ENCODE results near the gene OMG. TPM values are rescaled to one million over a fixed set of nuclear protein-coding genes. Genes with fewer than 3 reads are reported as not detected.

The OMG gene
- total RNA-seq, 1 experiment from 2014 or later, result not detected

DNA sequence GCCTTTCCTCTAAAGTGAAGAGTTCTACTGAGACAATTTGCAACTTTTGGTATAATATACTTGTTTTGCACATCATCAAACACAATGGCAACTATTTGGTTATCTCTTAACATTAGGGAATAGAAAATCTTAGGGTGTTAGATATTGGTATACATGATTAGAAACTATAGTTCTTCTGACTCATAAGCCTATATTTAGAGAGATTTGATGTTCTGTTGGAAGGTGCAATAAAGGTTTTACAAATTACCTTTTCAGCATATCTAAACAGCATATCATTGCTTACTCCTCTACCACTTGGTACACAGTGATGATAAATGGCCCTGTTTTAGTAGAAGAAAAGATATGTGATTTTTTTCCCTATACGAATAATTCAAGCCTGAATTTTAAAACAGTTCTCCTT is 10.6 kb upstream of the OMG start:
- no peaks in the 10 kb centered on the region for H3K9me2 ChIP-seq (ENCODE audit: insufficient read depth)
- H4K20me1 ChIP-seq (ENCODE audit: insufficient read depth), result no peaks in the 10 kb centered on the region
- H3K79me2 ChIP-seq (ENCODE audit: insufficient read depth, low read length), result no peaks in the 10 kb centered on the region
- no peaks in the 10 kb centered on the region for H3K4me1 ChIP-seq (ENCODE audit: control insufficient read depth in 1 of 2, insufficient read depth in 2 of 2, low read length in 2 of 2)
- POLR2A ChIA-PET, result no interaction called here
- no peaks in the 10 kb centered on the region for H3K9me3 ChIP-seq (ENCODE audit: control insufficient read depth in 1 of 2, insufficient read depth in 1 of 2, low read depth in 1 of 2, low read length in 2 of 2)
- no peaks in the 10 kb centered on the region; a peak in 1 of 4 replicates for H3K36me3 ChIP-seq (ENCODE audit: control insufficient read depth in 1 of 2, insufficient read depth in 2 of 2, low read length in 2 of 2)
- RAD21 ChIA-PET (ENCODE audit: low non-redundant PET in 1 of 2, low total read pairs in 2 of 2, uncharacterized antibody in 2 of 2, unreplicated experiment in 2 of 2), result no interaction called here
- H3K4me2 ChIP-seq (ENCODE audit: low read length), result no peak overlapping the region
- CTCF ChIA-PET, result no interaction called here
- ATAC-seq (no peak), DNase-seq (ENCODE audit: low read depth, low spot score) (no peak)
- no peaks in the 10 kb centered on the region for H3K27me3 ChIP-seq (ENCODE audit: insufficient read depth, low read length)
- intact Hi-C loops (cut with micrococcal nuclease), result no loop called here
- H3K4me3 ChIP-seq (replicated peaks in 1 of 2; ENCODE audit: low read depth in 1 of 2, low read length in 2 of 2), result no peak overlapping the region
- no peak overlapping the region for H2AFZ ChIP-seq (ENCODE audit: low read depth, low read length, poor library complexity, severe bottlenecking)
- BruUV-seq (replicated peaks), result no TSS peak
- TF ChIP-seq SP1 (IDR thresholded peaks at IDR 0.05; ENCODE audit: low read depth), result no peak
- no peak for TF ChIP-seq CEBPB (IDR thresholded peaks at IDR 0.05; ENCODE audit: low read depth)
- TF ChIP-seq MAX (IDR thresholded peaks at IDR 0.05), result no peak
- TF ChIP-seq RAD21 (IDR thresholded peaks at IDR 0.05; ENCODE audit: low read depth), result no peak
- no peak for TF ChIP-seq YY1 (IDR thresholded peaks at IDR 0.05; ENCODE audit: extremely low read depth, insufficient replicate concordance, low read depth, low read length)
- no peak for TF ChIP-seq SRF (IDR thresholded peaks at IDR 0.05; ENCODE audit: low read depth)
- no peak for TF ChIP-seq ZFX (IDR thresholded peaks at IDR 0.05)
- TF ChIP-seq POLR2A (IDR thresholded peaks at IDR 0.05; ENCODE audit: borderline replicate concordance, extremely low read depth, insufficient read depth, insufficient read length), result no peak
- TF ChIP-seq, protein P1, sequence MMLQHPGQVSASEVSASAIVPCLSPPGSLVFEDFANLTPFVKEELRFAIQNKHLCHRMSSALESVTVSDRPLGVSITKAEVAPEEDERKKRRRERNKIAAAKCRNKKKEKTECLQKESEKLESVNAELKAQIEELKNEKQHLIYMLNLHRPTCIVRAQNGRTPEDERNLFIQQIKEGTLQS (IDR thresholded peaks at IDR 0.05), result no peak
- no peak for TF ChIP-seq JUND (IDR thresholded peaks at IDR 0.05)
- no peak overlapping the region for H3K9ac ChIP-seq (ENCODE audit: low read length)
- no peak overlapping the region for H3K27ac ChIP-seq (ENCODE audit: low read depth, low read length)

- Histone ChIP-seq H3K9me3 (ENCODE audit: control insufficient read depth in 1 of 2, insufficient read depth in 1 of 2, low read depth in 1 of 2, low read length in 2 of 2) (no peaks in the 10 kb centered on the region), H3K9ac (ENCODE audit: low read length) (no peak overlapping the region), H3K79me2 (ENCODE audit: insufficient read depth, low read length) (no peaks in the 10 kb centered on the region), H3K36me3 (ENCODE audit: control insufficient read depth in 1 of 2, insufficient read depth in 2 of 2, low read length in 2 of 2) (no peaks in the 10 kb centered on the region), H3K4me1 (ENCODE audit: control insufficient read depth in 1 of 2, insufficient read depth in 2 of 2, low read length in 2 of 2) (no peaks in the 10 kb centered on the region), H2AFZ (ENCODE audit: low read depth, low read length, poor library complexity, severe bottlenecking) (no peak overlapping the region), H3K27ac (ENCODE audit: low read depth, low read length) (no peak overlapping the region), H3K9me2 (ENCODE audit: insufficient read depth) (no peaks in the 10 kb centered on the region), H3K27me3 (ENCODE audit: insufficient read depth, low read length) (no peaks in the 10 kb centered on the region), H4K20me1 (ENCODE audit: insufficient read depth) (no peaks in the 10 kb centered on the region; the same call in 1 of the 2 replicates), H3K4me2 (ENCODE audit: low read length) (no peak overlapping the region), H3K4me3 (replicated peaks in 1 of 2; ENCODE audit: low read depth in 1 of 2, low read length in 2 of 2) (no peak overlapping the region)
- no peak for DNase-seq (ENCODE audit: low read depth, low spot score)
- TF ChIP-seq ZNF274 (IDR thresholded peaks at IDR 0.05; ENCODE audit: low read depth, low read length) (no peak), CEBPB (IDR thresholded peaks at IDR 0.05; ENCODE audit: low read depth) (no peak), SRF (IDR thresholded peaks at IDR 0.05; ENCODE audit: low read depth) (no peak), EGR1 (IDR thresholded peaks at IDR 0.05; ENCODE audit: low read depth) (no peak), TCF7L2 (IDR thresholded peaks at IDR 0.05; ENCODE audit: borderline replicate concordance, extremely low read depth, insufficient read depth, insufficient read length) (no peak)
- ATAC-seq, result no peak
- RAD21 ChIA-PET (ENCODE audit: low non-redundant PET in 1 of 2, low total read pairs in 2 of 2, uncharacterized antibody in 2 of 2, unreplicated experiment in 2 of 2), result no interaction called here
- intact Hi-C loops (cut with micrococcal nuclease), result no loop called here
- CTCF ChIA-PET, result no interaction called here
- BruUV-seq (replicated peaks), result no TSS peak
- POLR2A ChIA-PET, result no interaction called here
Measured at GRCh38 chr17:31299624-31300023, 2.6 kb upstream of the OMG start.

Measured in HCT116 (cell line).